GM12873 (cell line): ENCODE results near the gene DCX.

ENCODE experiments used
- TF ChIP-seq, protein P1 (sequence below): IDR thresholded peaks from 2 replicates; pipeline ENCODE4 v1.5.1; 2012; ENCODE audit warnings: low read depth, mild to moderate bottlenecking, moderate library complexity, low read length, control low read depth; ENCODE audit not compliant: insufficient read depth; ENCODE audit errors: missing control alignments

The DCX gene

DNA sequence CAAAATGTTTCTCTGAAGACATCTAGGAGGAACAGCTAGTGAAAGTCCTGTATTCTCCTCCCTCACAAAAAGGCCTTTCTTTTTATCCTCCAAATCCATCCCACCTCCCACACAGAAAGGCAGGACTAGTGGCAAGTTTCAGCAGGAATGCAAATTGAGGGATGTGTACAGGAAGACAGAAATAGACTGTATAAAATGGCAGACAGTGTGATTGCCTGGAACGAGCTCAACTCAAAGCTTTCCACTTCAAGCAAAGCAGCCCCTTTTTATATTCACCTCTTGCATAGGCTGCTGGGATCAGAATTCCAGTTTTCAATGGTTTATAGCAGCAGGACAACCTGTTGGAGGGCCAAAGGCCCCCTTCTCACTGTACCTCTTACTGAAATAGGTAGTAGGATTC lies 57.5 kb downstream of the DCX start:
- TF ChIP-seq, protein P1, sequence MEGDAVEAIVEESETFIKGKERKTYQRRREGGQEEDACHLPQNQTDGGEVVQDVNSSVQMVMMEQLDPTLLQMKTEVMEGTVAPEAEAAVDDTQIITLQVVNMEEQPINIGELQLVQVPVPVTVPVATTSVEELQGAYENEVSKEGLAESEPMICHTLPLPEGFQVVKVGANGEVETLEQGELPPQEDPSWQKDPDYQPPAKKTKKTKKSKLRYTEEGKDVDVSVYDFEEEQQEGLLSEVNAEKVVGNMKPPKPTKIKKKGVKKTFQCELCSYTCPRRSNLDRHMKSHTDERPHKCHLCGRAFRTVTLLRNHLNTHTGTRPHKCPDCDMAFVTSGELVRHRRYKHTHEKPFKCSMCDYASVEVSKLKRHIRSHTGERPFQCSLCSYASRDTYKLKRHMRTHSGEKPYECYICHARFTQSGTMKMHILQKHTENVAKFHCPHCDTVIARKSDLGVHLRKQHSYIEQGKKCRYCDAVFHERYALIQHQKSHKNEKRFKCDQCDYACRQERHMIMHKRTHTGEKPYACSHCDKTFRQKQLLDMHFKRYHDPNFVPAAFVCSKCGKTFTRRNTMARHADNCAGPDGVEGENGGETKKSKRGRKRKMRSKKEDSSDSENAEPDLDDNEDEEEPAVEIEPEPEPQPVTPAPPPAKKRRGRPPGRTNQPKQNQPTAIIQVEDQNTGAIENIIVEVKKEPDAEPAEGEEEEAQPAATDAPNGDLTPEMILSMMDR = no peak

DNA sequence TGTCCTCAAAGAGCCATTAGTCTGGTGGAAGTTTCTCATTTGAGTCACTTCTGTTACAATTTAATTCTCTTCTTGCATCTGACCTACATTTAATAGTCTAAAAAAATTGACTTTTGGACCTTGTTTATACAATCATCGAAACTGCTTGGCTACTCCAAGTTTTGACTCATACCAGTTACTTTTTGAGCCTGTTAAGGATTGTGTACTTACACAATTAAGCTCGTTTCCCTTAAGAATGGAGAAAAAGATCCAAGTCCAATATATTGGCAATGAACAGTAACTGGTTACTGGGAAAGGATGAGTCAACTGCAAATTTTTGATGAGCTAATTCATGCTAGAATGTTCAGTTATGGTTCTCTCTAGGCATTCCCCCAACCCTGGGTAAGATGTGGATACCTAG lies 58.2 kb downstream of the DCX start:
- TF ChIP-seq, protein P1 = no peak

DNA sequence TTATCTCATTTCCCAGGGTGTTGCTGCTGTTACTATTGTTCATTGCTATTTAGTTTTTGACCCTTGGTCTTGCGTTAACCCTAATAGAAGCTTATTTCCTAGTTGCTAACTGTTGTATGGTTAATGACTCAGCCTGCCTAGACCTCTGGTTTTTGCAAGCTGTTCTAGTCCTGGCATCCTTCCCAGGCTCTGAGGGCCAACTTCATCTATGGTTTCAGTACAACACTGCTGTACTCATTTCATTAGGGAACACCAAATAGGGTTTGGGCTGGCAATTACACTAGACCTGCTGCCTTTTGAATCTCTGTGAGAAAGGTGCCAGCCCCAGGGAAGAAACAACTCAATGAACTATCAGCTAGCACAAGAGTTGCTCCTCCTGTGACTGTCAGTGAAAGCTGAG lies 59.6 kb downstream of the DCX start:
- TF ChIP-seq, protein P1 = no peak

DNA sequence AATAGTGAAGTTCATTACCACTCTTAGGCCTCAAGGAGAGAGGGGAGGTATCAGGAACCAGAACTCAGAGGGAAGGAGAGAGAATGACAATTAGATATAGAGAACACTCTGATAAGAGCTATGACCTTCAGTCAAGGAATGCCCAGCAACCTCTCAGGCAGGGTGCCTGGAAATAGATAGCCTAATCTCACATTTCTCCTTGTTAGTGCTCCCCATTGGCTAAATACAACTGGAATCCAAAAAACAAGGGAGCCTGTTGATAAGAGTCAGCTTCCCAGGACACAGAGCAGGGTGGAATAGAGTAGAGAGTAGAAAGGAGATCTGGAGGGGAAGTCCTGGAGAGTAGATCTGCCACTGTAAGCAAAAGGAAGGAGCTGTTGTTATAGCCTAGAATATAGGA lies 62.1 kb downstream of the DCX start:
- TF ChIP-seq, protein P1 = no peak

DNA sequence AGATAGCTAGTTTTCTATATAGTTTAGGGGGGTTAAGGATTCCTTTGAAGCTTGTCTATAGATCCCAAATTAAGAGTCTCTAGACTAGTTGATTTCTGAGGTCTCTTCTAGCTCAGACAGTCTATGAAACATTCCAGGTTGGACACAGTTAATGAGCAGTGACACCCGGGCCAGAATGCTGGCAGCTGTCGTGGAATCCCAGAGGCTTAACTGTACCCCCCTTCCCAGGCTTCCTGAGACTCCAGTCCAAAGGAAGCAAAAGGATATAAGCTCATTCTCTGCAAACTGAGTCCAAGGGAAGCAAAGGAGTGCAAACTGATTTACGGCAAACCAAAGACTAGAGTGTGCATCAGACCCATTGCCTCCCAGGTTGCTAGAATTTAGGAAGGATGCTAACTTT lies 62.9 kb downstream of the DCX start:
- TF ChIP-seq, protein P1 = no peak

DNA sequence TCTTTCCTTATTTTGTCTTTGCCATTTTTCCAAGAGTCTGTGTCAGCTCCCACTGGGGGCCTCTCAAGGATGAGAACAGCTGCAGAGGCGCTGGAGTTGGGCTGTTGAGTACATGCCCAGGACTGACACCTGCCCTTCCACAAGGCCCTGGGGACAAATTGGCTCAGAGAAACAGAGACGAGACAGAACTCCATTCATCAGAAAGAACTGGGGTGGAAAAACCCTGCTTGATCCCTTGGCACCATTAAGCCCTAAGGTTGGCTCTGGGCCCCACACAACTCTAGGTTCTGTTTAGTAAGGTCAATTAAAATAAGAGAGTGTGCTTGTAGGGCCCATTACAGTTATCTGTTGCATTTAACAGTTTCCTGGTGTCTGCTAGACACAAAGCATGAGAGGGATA lies 63.6 kb downstream of the DCX start:
- TF ChIP-seq, protein P1 = no peak

DNA sequence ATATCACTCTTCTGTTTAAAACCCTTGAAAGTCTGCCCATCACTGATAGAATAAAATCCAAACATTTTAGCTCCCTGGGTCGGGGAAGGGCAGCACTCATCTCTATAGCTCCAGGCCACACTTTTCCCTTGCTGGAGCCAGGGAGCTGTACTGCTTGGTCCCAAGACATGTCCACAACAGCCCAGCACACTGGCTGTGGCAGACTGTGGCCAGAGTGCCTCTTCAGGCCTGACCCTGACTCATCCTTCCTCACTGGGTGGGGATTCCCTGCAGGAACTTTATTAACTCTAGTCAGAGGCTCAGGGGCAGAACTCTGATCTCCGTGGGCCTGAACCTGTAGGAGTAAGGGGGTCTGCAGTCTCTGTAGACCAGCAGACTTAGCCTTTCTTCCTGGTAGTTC lies 71.9 kb downstream of the DCX start:
- TF ChIP-seq, protein P1 = no peak
